Activated CD4-positive, alpha-beta T cell treated with anti-CD3 and anti-CD28 coated beads for 24 hours (primary cell): ENCODE measurements around the gene SLX4.
A peak's percentile ranks its signal among the peaks of the same experiment; 100 is the strongest.

Experiments used
- DNase-seq, 2 donors: peaks; one replicate each; pipeline ENCODE4 v3.0.0-alpha.2; 2020; ENCODE audit warnings: low read depth in 2 of 2

Gene SLX4

DNA sequence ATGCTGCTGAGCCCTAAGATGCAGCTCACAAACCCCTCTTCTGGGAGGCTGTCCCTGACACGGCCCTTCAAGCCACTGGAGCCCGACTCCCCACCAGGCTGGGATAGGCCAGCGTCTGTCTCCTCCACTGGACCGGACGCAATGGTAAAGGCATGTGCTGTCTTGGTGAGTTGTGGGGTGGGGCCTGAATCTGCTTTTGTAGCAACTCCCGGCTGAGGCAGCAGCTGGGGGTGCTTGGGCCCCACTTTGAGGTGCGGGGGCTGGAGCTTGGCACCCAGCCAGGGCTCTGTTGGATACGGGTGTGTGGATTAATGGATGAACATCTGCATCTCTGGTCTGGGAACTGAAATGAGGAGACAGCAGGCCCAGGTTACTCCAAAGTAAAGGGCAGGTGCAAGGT lies 30.7 kb downstream of the SLX4 start:
- no peak for DNase-seq

GRCh38 chr16:3580251-3580651 lies 31.2 kb downstream of the SLX4 start:
- no peak for DNase-seq

- no peak for DNase-seq
Measured at GRCh38 chr16:3579776-3580175, 31.6 kb downstream of the SLX4 start.

- DNase-seq, result peak in 1 of 2 donors; percentile 31
Measured at GRCh38 chr16:3578610-3579551, 32.5 kb downstream of the SLX4 start.

GRCh38 chr16:3578121-3578520 lies 33.3 kb downstream of the SLX4 start:
- DNase-seq, result no peak

- peak; percentile 20 to 28 for DNase-seq
Measured at GRCh38 chr16:3577302-3577752, 34.1 kb downstream of the SLX4 start, which contains the start of gene NLRC3. TSS of gene NLRC3 (minus strand) at chr16:3577403. CDS start at chr16:3565036, 12,367 bp downstream.

GRCh38 chr16:3576211-3576610 lies 35.2 kb downstream of the SLX4 start:
- no peak for DNase-seq

GRCh38 chr16:3575491-3575890 lies 35.9 kb downstream of the SLX4 start:
- no peak for DNase-seq

- no peak for DNase-seq
Measured at GRCh38 chr16:3574195-3574594, 37.2 kb downstream of the SLX4 start.

GRCh38 chr16:3573146-3573815 lies 38.1 kb downstream of the SLX4 start:
- DNase-seq, result no peak

DNA sequence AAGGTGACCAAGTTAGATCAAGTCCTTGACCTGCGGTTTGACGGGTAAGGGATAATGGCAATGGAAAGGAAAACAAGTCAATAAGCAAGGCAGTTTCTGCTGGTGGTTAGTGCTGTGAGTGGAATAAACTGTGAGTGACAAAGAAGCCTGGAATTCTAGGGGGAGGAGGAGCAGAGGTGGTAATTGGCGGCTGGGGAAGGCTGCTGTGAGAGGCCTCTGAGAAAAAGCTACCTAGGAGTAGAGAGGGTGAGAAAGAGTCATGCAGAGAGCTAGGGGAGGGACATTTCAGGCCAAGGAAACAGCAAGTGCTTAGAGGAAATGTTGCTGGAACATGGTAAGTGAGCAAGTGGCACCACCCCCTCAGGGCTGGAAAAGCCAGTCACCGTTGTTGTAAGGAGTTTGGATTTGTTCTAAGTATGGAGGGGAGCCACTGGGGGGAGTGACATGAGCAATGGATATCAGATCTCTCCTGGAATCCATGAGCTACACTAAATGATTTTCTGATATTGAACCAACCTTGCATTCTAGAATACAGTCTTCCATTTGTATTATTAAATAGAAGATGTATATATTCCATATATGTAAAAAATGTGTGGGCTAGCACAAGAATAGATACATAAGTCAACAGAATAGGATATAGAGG lies 40.9 kb downstream of the SLX4 start:
- no peak for DNase-seq

- no peak for DNase-seq
Measured at GRCh38 chr16:3569851-3570250, 41.6 kb downstream of the SLX4 start.

GRCh38 chr16:3566990-3567389 lies 44.4 kb downstream of the SLX4 start:
- DNase-seq, result no peak

DNA sequence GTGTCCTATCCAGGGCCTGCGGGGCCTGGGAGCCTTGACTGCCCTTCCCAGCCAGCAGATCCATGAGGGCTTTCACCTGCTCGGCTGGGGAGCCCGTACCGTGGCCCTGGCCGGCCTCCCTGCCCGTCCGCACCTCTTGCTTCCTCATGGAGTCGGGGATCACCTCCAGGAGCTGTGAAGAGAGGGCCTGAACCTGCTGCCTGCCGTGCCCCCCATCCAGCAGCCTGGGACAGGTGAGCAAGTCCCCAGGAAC lies 46.6 kb downstream of the SLX4 start:
- no peak for DNase-seq

DNA sequence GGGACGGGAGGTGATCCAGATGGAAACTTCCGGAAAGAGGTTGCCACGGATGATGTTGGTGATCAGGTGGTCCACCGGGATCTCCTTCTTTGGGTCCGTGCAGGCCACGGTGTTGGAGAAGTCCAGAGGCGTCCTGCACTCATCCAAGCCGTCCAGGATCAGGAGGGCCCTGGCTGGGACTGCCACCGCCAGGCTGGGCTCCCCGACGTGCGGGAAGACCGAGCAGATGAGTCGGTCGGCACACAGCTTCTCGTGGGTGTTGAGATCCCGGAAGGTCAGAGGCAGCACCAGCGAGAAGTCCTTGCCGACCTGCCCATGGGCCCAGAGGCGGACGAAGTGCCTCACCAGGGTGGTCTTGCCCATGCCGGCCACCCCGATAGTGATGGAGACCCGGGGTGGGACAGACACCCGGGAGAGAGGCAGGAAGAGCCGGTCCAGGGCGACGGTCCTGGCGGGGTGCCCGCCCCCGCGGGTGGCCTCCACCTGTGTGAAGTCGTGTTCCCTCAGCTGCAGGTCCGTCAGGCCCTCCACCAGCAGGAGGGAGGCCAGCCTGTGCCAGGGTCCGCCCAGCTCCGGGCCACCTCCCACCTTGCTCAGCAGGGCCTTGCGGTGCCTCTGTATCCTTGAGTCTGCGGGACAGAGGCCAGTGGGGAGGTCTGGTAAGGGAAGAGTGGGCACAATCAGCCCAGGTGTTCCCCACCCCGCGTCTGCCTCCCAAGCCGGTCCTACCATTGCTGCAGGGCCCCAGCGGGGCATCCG lies 47.1 kb downstream of the SLX4 start:
- DNase-seq, result no peak

GRCh38 chr16:3562914-3563480 lies 48.4 kb downstream of the SLX4 start:
- DNase-seq, result no peak

GRCh38 chr16:3561626-3562025 lies 49.8 kb downstream of the SLX4 start:
- DNase-seq, result no peak

DNA sequence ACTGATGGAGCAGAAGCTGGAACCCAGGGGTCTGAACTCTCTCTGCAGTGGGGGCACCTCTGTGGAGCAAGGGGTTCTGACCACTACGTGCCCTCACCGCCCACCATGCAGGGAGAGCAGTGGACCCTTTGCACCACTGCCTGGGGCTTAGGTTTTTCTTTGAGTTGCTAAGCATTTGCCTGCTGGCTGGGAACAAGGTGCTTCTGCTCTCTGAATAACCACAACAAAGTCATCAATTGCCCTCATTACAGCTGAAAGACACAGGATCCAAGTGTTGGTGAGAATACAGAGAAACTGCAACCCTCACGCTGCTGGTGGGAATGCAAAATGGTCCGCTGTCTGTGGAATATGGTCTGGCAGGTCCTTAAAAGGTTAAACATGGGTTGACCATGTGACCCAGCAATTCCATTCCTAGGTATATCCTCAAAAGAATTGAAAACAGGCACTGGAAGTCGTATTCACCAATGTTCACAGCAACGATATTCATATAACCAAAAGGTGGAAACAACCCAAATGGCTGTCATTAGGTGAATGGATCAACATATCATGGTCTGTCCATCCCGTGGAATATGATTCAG lies 57.0 kb downstream of the SLX4 start:
- DNase-seq, result no peak

GRCh38 chr16:3553138-3553923 lies 58.1 kb downstream of the SLX4 start:
- no peak for DNase-seq
